Keratinocyte (primary cell): Measurements from ENCODE around the gene PTPN5. TPM values are rescaled to one million over a fixed set of nuclear protein-coding genes. Genes with fewer than 3 reads are reported as not detected.

Source experiments
- DNase-seq: peaks from one replicate; pipeline ENCODE4 v3.0.0-alpha.2; 2011; ENCODE audit warnings: low read depth, missing footprints, low spot score
- FAIRE-seq: peaks from 2 replicates; lab custom pipeline; 2011; peaks lifted over from hg19 to GRCh38; lab: Jason Lieb, UNC
- H2AFZ ChIP-seq: 2 replicates; pipeline ENCODE4 v1.6.0; 2012; ENCODE audit warnings: low read length, control low read depth, inconsistent platforms; ENCODE audit not compliant: control insufficient read depth
- H3K27ac ChIP-seq: 2 replicates; pipeline ENCODE4 v1.5.1; 2011; ENCODE audit warnings: low read length; ENCODE audit not compliant: control insufficient read depth, insufficient read depth
- H3K27me3 ChIP-seq: 3 replicates; pipeline ENCODE4 v1.6.0; 2011; ENCODE audit warnings: low read length; ENCODE audit not compliant: control insufficient read depth, insufficient read depth; ENCODE audit errors: extremely low read depth
- H3K36me3 ChIP-seq, 2 experiments: 2 replicates in 1 of 2; 3 replicates in 1 of 2; pipeline ENCODE4 v1.5.1; 2011; ENCODE audit warnings: low read length in 2 of 2, mild to moderate bottlenecking in 1 of 2; ENCODE audit not compliant: control insufficient read depth in 2 of 2, insufficient read depth in 2 of 2; ENCODE audit errors: extremely low read depth in 1 of 2
- H3K4me1 ChIP-seq: 3 replicates; pipeline ENCODE4 v1.5.1; 2011; ENCODE audit warnings: low read length; ENCODE audit not compliant: control insufficient read depth, insufficient read depth; ENCODE audit errors: extremely low read depth
- H3K4me2 ChIP-seq: 3 replicates; pipeline ENCODE4 v1.6.0; 2011; ENCODE audit warnings: low read depth, low read length; ENCODE audit not compliant: control insufficient read depth, insufficient read depth; ENCODE audit errors: extremely low read depth
- H3K4me3 ChIP-seq, 3 experiments: fragments of 200-600 bp in 1 of 3; sonication (generic) in 1 of 3; 2 replicates in 2 of 3; 3 replicates in 1 of 3; pipeline ENCODE4 v1.5.1; 2011 to 2016; ENCODE audit warnings: low read length in 3 of 3, mild to moderate bottlenecking in 3 of 3, control low read depth in 2 of 3, inconsistent platforms in 1 of 3, low read depth in 1 of 3, mixed read lengths in 1 of 3, mixed run types in 1 of 3, moderate library complexity in 1 of 3; ENCODE audit not compliant: control insufficient read depth in 2 of 3, insufficient read depth in 2 of 3; ENCODE audit errors: extremely low read depth in 1 of 3
- H3K79me2 ChIP-seq: 2 replicates; pipeline ENCODE4 v1.6.0; 2012; ENCODE audit warnings: low read length; ENCODE audit not compliant: control insufficient read depth, insufficient read depth
- H3K9ac ChIP-seq: 3 replicates; pipeline ENCODE4 v1.6.0; 2011; ENCODE audit warnings: low read length; ENCODE audit not compliant: control insufficient read depth, insufficient read depth; ENCODE audit errors: extremely low read depth
- H3K9me1 ChIP-seq: 3 replicates; pipeline ENCODE4 v1.6.0; 2011; ENCODE audit warnings: low read length; ENCODE audit not compliant: control insufficient read depth, insufficient read depth; ENCODE audit errors: extremely low read depth
- H3K9me3 ChIP-seq: 2 replicates; pipeline ENCODE4 v1.5.1; 2012; ENCODE audit warnings: low read depth, low read length; ENCODE audit not compliant: control insufficient read depth
- H4K20me1 ChIP-seq: 3 replicates; pipeline ENCODE4 v1.6.0; 2011; ENCODE audit warnings: low read length; ENCODE audit not compliant: control insufficient read depth, insufficient read depth; ENCODE audit errors: extremely low read depth
- CTCF ChIP-seq, 3 experiments: IDR thresholded peaks in 1 of 3; conservative IDR thresholded peaks in 1 of 3; optimal IDR thresholded peaks in 1 of 3; 2 replicates in 2 of 3; 3 replicates in 1 of 3; pipeline versions ENCODE3 to v1.5.1; 2011; ENCODE audit warnings: low read length in 3 of 3, mild to moderate bottlenecking in 3 of 3, moderate library complexity in 2 of 3, control low read depth in 1 of 3, inconsistent platforms in 1 of 3; ENCODE audit not compliant: insufficient read depth in 2 of 3; ENCODE audit errors: extremely low read depth in 1 of 3
- EZH2 ChIP-seq: IDR thresholded peaks from one replicate; pipeline ENCODE4 v1.6.1; 2012; ENCODE audit warnings: inconsistent platforms, mild to moderate bottlenecking, low read length, moderate library complexity
- dilution Hi-C: fragments of 300-500 bp; cut with MboI; formaldehyde crosslinking; loops from one replicate; pipeline ENCODE4 v1.7.0; 2020; ENCODE audit warnings: low sequenced_read_pairs; ENCODE audit not compliant: extremely low pct_ligation_motif_present
- polyA plus RNA-seq, 5 experiments: library from polyadenylated mRNA; depleted of rRNA in 3 of 5; stranded (reverse) in 3 of 5; stranded (forward) in 1 of 5; unstranded in 1 of 5; fragments of >200 nt; gene quantifications; 1 replicate in 1 of 5; 2 replicates in 3 of 5; 3 replicates in 1 of 5; pipeline versions ENCODE4 v1.2.1 to v1.2.3, GENCODE V29; 2011 to 2012; ENCODE audit warnings: missing spikeins in 2 of 5, low read depth in 1 of 5, low replicate concordance in 1 of 5

Gene PTPN5
- polyA plus RNA-seq, 1 donor (not counting 4 experiments of a cell fraction or from before 2014, with no cell fraction given): not detected

GRCh38 chr11:18699848-18700261 lies 91.7 kb downstream of the PTPN5 start:
- Histone ChIP-seq H4K20me1 (no peaks in the 10 kb centered on the region), H3K4me1 (peaks cover 28% of the 10 kb centered on the region), H3K9me3 (no peaks in the 10 kb centered on the region), H3K4me2 (no peak overlapping the region), H3K4me3 (peak overlapping the region in 1 of 3 experiments; percentile 55), H3K27ac (no peak overlapping the region), H3K36me3 (peaks cover 0 to 5% of the 10 kb centered on the region in 2 experiments), H3K79me2 (no peaks in the 10 kb centered on the region), H3K27me3 (no peaks in the 10 kb centered on the region), H2AFZ (no peak overlapping the region), H3K9me1 (no peaks in the 10 kb centered on the region), H3K9ac (no peak overlapping the region)
- dilution Hi-C loops: no loop called here
- FAIRE-seq: no peak
- DNase-seq: no peak
- TF ChIP-seq CTCF (optimal IDR thresholded peaks at IDR 0.05 in 1 of 3, IDR thresholded peaks at IDR 0.05 in 1 of 3, conservative IDR thresholded peaks at IDR 0.05 in 1 of 3; ENCODE audit: extremely low read depth in 1 of 3, insufficient read depth in 2 of 3, low read length in 3 of 3) (no peak), EZH2 (no peak)

- Histone ChIP-seq H3K4me1 (peaks cover 28% of the 10 kb centered on the region), H3K9me3 (no peaks in the 10 kb centered on the region), H2AFZ (peak overlapping the region; percentile 41), H3K27ac (no peak overlapping the region), H3K27me3 (no peaks in the 10 kb centered on the region), H4K20me1 (no peaks in the 10 kb centered on the region), H3K4me2 (peak overlapping the region; percentile 80), H3K36me3 (peaks cover 0 to 5% of the 10 kb centered on the region in 2 experiments), H3K9ac (peak overlapping the region; percentile 49), H3K9me1 (no peaks in the 10 kb centered on the region), H3K79me2 (no peaks in the 10 kb centered on the region), H3K4me3 (peak overlapping the region; percentile 55 to 74 (median 72))
- TF ChIP-seq EZH2 (no peak), CTCF (optimal IDR thresholded peaks at IDR 0.05 in 1 of 3, IDR thresholded peaks at IDR 0.05 in 1 of 3, conservative IDR thresholded peaks at IDR 0.05 in 1 of 3; ENCODE audit: extremely low read depth in 1 of 3, insufficient read depth in 2 of 3, low read length in 3 of 3) (no peak)
- dilution Hi-C loops: no loop called here
- FAIRE-seq: no peak
- DNase-seq: no peak
These were observed 92.4 kb downstream of the PTPN5 start for GRCh38 chr11:18699269-18699596.
